DMS53 treated with DMSO at 0.1 percent for 48 hours (cell line): ENCODE measurements around the gene LTBP1.

Experiments used
- DNase-seq: peaks from one replicate; lab custom pipeline; 2025; ENCODE audit not compliant: unreplicated experiment; lab: John Stamatoyannopoulos, UW

LTBP1 gene

GRCh38 chr2:33404321-33404720 is 457.6 kb downstream of the LTBP1 start:
- no peak for DNase-seq

DNA sequence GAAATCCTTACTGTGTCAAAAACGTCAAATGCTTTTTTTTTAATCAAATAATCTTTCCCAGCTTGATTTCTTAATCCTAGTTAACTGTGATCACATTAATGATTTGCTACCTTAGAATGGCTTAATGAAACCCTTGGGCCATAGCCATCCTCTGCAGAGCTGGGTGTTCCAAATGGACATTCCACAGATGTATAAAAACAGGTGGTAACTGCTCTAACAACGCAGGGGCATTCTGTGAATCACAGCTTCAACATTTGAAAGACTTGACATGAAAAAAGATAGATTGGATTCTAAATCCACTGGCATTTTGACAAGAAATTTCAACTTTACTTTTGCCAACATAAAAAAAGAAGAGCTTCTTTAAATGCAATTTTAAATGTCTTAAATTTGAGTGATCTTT is 459.9 kb downstream of the LTBP1 start:
- DNase-seq = no peak

GRCh38 chr2:33408109-33408508 is 461.4 kb downstream of the LTBP1 start:
- DNase-seq = no peak

GRCh38 chr2:33409417-33409955 is 462.7 kb downstream of the LTBP1 start:
- DNase-seq = no peak

- DNase-seq = peak; percentile 79
Measured at GRCh38 chr2:33411765-33412164, 465.0 kb downstream of the LTBP1 start.

GRCh38 chr2:33412920-33413319 is 466.2 kb downstream of the LTBP1 start:
- peak; percentile 11 for DNase-seq

DNA sequence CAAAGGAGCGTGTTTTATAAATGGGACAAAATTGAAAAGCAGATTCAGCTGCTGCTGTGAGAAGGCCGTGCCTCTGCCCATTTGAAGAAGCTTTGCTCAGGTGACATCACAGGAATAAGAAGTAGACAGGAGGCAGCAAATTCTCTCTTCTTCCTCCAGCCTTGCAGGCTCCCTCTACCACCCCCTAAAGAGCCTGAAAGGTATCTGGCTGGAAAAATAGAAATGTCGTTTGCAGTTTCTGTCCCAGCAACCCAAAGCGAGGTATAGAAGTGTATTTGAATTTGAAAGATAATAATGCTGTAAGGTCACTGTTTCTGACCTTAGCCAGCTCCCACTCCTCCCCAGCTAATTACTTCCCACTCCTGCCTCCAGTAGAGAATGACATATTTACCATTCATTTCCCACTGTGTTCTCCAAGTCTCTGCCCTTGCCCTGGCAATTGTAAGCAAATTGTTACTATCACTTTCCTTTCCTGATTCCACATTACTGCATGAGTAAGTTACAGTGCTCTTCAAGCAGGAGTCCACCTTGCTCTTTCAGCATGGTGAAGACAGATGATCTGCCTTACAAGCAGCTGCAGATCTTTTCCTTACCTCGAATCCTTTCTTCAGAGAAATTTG is 472.9 kb downstream of the LTBP1 start:
- DNase-seq = no peak

- DNase-seq = no peak
Measured at GRCh38 chr2:33420726-33421125, 474.0 kb downstream of the LTBP1 start.

DNA sequence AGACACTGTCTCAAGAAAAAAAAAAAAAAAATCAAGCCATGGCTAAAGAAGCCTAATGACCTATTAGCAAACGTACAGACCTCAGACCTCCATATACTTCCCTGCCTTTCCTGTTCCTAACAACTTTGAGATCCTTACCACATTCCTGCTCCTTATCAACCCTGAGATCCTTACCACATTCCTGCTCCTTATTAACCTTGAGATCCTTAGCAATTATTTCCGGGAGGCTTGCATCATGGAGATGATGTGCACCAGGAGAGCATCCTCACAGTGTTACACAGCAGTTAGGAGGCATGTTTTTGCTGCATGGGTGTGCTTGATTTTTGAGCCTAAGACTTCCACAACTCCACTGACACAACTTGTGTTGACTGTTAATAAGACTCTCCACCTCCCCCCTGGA is 475.1 kb downstream of the LTBP1 start:
- no peak for DNase-seq

- DNase-seq = no peak
Measured at GRCh38 chr2:33425161-33425560, 478.4 kb downstream of the LTBP1 start.

DNA sequence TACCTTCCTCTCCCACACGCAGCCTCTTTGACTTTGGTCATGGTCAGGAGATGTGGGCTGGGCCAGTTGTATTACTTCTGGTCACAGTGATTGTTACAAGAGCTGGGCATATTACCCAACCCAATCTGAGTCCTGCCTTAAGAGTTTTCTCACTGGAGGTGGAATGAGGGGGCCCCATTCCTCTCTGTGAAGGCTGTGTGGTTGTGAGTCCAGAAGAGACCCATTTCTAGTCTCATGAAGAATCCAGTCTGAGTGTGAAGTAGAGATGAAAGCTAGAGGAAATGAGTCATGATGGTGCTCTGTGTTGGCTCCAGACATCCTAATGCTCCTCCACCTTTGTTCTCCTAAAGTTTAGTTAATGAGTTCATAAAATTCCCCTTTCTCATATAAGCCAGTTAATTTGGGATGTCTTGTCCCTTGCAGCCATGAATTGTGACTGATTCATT is 478.9 kb downstream of the LTBP1 start:
- DNase-seq = peak; percentile 1

GRCh38 chr2:33426666-33427231 is 480.0 kb downstream of the LTBP1 start:
- DNase-seq = peak; percentile 50

- no peak for DNase-seq
Measured at GRCh38 chr2:33430077-33430476, 483.3 kb downstream of the LTBP1 start.

DNA sequence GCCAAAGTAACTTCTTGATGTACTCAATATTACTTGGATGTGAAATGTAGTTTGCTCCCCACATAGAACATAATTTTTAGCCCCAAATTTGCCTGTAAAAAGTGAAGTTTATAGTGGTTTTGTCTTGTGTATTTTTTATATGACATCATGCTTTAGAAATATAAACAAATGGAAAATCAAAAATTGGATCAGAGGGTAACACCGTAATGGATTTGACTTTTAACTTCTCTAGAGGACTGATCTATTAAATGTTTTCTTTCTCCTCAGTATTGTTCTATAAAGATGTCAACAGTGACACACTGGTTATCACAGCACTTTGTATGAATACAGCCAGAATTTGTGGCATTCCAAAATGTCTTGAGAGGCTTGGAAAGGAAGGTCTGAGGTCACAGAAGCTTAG is 484.1 kb downstream of the LTBP1 start:
- no peak for DNase-seq

DNA sequence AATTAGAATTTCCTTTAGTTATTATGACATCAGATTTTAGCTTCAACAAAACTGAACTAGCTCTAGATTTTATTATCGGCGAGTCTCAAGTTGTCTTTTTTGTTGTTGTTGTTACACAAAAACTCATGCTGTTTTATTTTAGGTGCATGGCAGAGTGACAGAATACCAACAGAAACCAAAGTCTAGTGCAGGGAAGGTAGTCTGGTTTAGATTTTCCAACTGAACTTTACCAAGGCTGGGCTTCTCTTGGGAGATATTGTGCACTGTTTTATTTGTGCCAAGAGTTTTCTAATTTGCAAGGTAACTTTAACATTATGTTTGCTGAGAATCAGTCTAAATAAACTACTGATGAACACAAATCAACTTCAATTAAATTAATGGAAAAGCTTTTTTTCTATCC is 486.1 kb downstream of the LTBP1 start:
- DNase-seq = no peak

DNA sequence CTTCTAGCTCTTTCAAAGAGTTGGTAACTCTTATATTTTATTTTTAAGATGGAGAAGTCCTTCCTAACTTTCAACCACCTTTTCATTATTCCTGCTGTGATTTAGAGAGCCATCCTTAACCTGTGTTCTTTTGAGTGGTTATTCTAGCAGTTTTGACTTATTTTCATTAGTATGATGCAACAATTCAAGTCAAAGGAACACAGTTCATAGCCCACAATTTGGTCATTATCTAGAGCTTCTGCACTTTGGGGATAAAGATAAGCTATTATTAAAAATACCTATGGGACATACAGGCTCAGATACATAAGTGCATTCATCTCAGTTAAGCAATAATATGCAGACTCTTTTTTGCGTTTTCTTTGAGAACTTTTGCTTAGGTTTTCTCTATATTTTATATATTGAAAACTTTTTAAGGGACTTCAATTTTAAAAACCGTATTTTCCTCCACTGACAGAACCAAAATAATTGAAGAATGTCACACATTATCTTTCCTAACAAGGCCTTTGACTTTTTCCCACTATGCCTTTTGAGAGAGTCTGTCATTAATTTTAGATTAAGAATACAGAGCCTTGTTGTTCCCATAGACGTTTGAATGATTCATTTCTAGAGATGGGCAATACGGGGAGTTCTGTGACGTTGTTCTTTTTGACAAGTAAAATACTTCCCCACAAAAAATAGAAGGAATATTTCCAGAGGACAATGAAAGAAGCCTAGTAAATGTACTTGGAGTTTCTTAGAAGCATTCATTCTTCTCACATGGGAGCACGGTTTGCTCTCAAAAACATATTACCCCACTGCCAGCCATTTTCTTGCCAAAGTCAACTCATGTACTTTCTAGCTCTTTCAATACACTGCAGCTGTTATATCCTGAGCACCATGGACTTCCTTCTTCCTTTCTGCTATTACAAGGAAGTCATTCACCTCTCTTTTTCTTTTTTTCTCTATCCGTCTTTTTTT is 486.8 kb downstream of the LTBP1 start:
- DNase-seq = no peak

DNA sequence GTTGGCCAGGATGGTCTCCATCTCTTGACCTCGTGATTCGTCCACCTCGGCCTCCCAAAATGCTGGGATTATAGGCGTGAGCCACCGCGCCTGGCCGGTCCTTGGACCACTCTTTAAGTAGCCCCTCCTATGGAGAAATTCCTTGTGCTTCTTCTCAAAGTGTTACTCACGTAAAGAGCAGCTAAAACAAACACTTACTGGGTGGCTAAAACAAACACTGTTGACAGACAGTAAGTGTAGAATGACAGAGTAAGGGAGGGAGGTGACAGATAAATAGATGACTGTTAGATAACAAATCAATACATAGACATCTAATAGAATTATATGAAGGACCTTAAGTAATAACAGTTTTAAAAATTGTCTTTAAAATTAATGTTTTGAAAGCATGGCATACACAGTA is 488.8 kb downstream of the LTBP1 start:
- DNase-seq = peak; percentile 42

GRCh38 chr2:33436083-33436482 is 489.3 kb downstream of the LTBP1 start:
- peak; percentile 8 for DNase-seq

DNA sequence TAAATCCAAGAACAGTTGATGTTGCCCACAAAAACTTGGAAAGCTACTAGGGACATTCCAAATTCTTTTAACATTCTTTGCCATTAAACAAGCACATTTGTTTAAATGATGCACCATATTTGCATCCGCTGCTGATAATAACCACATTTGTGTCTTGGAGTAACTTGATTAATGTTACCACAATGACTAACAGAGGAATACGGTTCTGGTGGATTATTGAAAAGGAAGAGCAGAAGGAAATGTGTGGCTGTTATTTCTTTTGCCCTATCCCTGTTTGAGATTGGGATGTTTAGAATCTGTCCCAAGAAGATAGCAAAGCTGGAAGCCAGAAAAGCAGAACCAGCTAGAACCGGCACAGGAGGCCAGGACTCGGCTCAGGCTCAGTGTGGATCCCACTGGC is 490.5 kb downstream of the LTBP1 start:
- DNase-seq = no peak

DNA sequence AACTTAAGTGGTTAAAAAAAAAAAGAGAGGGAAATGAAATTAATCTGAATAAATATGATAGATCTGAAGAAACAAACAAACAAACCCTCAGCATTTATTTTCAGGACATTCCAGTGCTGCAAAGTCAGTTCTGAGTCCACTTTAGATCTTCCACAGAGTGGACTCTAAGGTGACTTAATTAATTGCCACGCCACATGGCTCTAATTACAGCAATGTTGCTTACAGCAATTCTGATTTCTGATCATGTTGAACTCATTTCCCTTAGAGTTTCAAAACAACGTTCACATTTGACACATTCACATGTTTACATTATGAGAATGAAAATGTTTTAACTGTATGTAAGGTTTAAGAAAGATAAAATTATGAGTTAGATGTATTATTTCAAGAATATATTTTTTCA is 491.1 kb downstream of the LTBP1 start:
- DNase-seq = no peak

DNA sequence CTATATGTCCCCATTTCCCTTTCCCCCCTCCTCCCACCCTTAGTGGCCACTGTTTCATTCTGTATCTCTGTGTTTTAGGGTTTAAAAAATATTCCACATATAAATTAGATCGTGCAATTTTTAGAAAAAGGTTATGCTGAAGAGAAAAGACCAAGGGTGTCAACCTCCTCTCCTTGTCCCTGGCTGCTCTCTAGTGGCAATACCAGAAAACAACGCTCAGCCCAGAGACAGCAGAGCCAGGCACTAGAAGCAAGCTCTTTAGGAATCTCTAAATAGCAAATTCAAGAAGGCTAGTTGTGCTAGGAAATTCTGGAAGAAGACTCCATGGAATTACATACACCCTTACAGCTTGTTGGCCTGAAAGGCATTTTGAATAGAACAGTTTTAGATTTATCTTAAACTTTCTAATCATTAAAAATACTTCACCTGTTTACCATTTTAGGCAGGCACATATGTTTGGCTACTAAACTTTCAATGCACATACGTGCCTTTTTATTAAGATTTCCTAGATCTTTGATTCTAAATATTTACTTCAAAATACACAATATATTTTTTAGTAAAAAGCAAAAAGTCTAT is 494.6 kb downstream of the LTBP1 start:
- peak; percentile 41 for DNase-seq
